ENCODE measurements around the gene FUT7. TPM values are rescaled to one million over a fixed set of nuclear protein-coding genes. Genes with fewer than 3 reads are reported as not detected.
A peak's percentile ranks its signal among the peaks of the same experiment; 100 is the strongest.

Gene FUT7
- total RNA-seq, 1 experiment from 2014 or later: not detected

- peaks cover 6% of the 10 kb centered on the region; the same call in 1 of the 2 replicates for H3K27me3 ChIP-seq (ENCODE audit: insufficient read depth, low read length)
- no peaks in the 10 kb centered on the region for H3K36me3 Mint-ChIP-seq (ENCODE audit: insufficient read depth in 1 of 3, low read depth in 3 of 3)
- no peak overlapping the region for H3K27ac ChIP-seq (ENCODE audit: insufficient read length, low read depth, low read length)
- no peaks in the 10 kb centered on the region for H3K9me3 ChIP-seq (ENCODE audit: control insufficient read depth, low read depth, low read length)
- H2AFZ ChIP-seq (ENCODE audit: low read length): no peak overlapping the region
- H3K9me3 Mint-ChIP-seq: no peaks in the 10 kb centered on the region
- no CpG with 5 or more reads among the region's 96 CpGs for WGBS (ENCODE audit: extremely low coverage, insufficient read length, low lambda C conversion rate)
- H3K4me2 ChIP-seq (ENCODE audit: insufficient read depth, insufficient read length, low read length): peak overlapping the region; percentile 58
- no peak overlapping the region for H3K18ac ChIP-seq (ENCODE audit: insufficient read length, low read depth, low read length)
- H3K27me3 Mint-ChIP-seq (ENCODE audit: low read depth): peaks cover 46% of the 10 kb centered on the region
- H3K4ac ChIP-seq (ENCODE audit: low read depth, low read length): no peak overlapping the region
- H2AK5ac ChIP-seq (ENCODE audit: insufficient read length, low read length): no peak overlapping the region
- H3K79me2 ChIP-seq (ENCODE audit: insufficient read depth, low read length): peaks cover 2% of the 10 kb centered on the region; the same call in 1 of the 2 replicates
- no peak overlapping the region for H3T11ph ChIP-seq (ENCODE audit: low read length)
- H4K8ac ChIP-seq (replicated peaks; ENCODE audit: insufficient read length, low read depth, low read length): no peak overlapping the region
- H3K79me1 ChIP-seq (ENCODE audit: insufficient read depth, low read depth, low read length, poor library complexity, severe bottlenecking): no peaks in the 10 kb centered on the region
- H2BK15ac ChIP-seq (ENCODE audit: low read depth, low read length): no peak overlapping the region
- H2BK12ac ChIP-seq (ENCODE audit: insufficient read length, low read depth, low read length): no peak overlapping the region
- H4K5ac ChIP-seq (ENCODE audit: insufficient read length, low read depth, low read length): no peak overlapping the region
- H3K9ac ChIP-seq (ENCODE audit: extremely low read depth, insufficient read length, low read length): no peak overlapping the region
- H2BK5ac ChIP-seq (ENCODE audit: insufficient read length, low read length): no peak overlapping the region
- H3K23me2 ChIP-seq (ENCODE audit: insufficient read length, low read depth, low read length, poor library complexity, severe bottlenecking): peaks cover 11% of the 10 kb centered on the region
- no peak overlapping the region for H4K91ac ChIP-seq (ENCODE audit: insufficient read length, low read depth, low read length)
- no peak overlapping the region for H3K27ac Mint-ChIP-seq
- no peak overlapping the region for H3K23ac ChIP-seq (ENCODE audit: insufficient read length, low read depth, low read length)
- H4K20me1 ChIP-seq (ENCODE audit: control insufficient read depth, insufficient read depth, insufficient read length): no peaks in the 10 kb centered on the region
- no peak for TF ChIP-seq CTCF (conservative IDR thresholded peaks at IDR 0.05)
- no peak overlapping the region for H2BK120ac ChIP-seq (ENCODE audit: low read depth, low read length, poor library complexity, severe bottlenecking)
- H3K4me1 ChIP-seq (ENCODE audit: insufficient read depth, low read length): no peaks in the 10 kb centered on the region
- no peak overlapping the region for H2BK20ac ChIP-seq (ENCODE audit: low read depth, low read length, poor library complexity, severe bottlenecking)
- peak; percentile 50 for DNase-seq
- H3K14ac ChIP-seq (ENCODE audit: insufficient read depth, low read length): no peak overlapping the region
- H3K4me1 Mint-ChIP-seq: peaks cover 5 to 10% of the 10 kb centered on the region in 2 experiments
- no peak overlapping the region for H3K56ac ChIP-seq (ENCODE audit: insufficient read length, low read depth, low read length)
- H3K4me3 Mint-ChIP-seq: peak overlapping the region; percentile 71 to 86
Observed at GRCh38 chr9:137045294-137046087, 13.6 kb upstream of the FUT7 start.

All from H9 (cell line).